Measurements from ENCODE around the gene CYB5A. TPM values are rescaled to one million over a fixed set of nuclear protein-coding genes. Genes with fewer than 3 reads are reported as not detected.
"Not testable (repeated sequence)": the region's sequence is repeated elsewhere in the genome, so short reads cannot be mapped to it uniquely, and the experiment has no call there.

CYB5A gene
- total RNA-seq, 1 donor from 2014 or later = 105 TPM

DNA sequence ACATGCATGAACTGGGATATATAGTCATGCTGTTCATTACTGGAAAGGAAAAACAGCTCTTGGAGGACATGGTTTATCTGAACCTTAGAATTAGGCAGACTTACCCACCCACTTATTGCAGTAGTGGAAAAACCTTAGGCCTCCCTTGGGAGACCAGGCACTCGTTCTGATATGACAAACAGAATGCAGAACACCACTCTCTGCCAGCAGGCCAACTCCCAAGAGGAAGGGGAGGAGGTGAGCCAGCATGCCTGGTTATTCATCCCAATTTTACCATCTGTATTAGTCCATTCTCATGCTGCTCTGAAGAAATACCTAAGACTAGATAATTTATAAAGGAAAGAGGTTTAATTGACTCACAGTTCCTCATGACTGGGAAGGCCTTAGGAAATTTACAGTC lies 41.3 kb upstream of the CYB5A start:
- no peak for DNase-seq
- Histone ChIP-seq H3K4me3 (no peak overlapping the region), H3K36me3 (no peaks in the 10 kb centered on the region), H3K27ac (replicated peaks) (no peak overlapping the region), H3K4me1 (no peaks in the 10 kb centered on the region), H3K9me3 (replicated peaks) (no peaks in the 10 kb centered on the region), H3K27me3 (ENCODE audit: low read depth) (no peaks in the 10 kb centered on the region)
- TF ChIP-seq CTCF (IDR thresholded peaks at IDR 0.05; ENCODE audit: borderline replicate concordance) = no peak
- intact Hi-C loops (cut with micrococcal nuclease) = no loop called here

GRCh38 chr18:74331404-74331803 lies 39.6 kb upstream of the CYB5A start:
- intact Hi-C loops (cut with micrococcal nuclease) = no loop called here
- no peaks in the 10 kb centered on the region for H3K27me3 ChIP-seq (ENCODE audit: low read depth)

DNA sequence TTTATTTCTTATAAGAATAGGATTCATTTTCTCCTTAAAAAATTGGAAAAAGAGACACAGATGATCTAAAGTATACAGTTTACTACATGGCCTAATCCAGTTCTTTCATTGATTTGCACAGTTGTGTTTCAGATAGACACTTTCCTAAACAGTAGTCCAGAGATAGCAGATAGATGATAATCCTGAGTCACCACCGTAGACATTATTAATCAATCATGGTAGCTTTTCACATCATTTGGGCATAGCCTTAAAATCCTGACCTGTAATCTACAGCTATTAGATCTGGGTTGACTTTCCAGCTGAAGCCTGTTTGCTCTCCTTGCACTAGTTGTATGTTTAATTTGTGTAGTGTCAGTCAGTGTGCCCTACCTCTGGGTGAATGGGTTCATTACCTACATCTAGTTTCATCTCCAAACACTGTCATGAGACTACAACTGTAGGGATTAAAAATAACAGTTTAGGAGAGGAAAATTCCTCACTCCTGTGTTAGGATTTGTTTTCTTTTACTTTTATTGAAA lies 38.0 kb upstream of the CYB5A start:
- DNase-seq = no peak
- Histone ChIP-seq H3K4me1 (no peaks in the 10 kb centered on the region), H3K27ac (replicated peaks) (no peak overlapping the region), H3K4me3 (no peak overlapping the region), H3K27me3 (ENCODE audit: low read depth) (no peaks in the 10 kb centered on the region), H3K9me3 (replicated peaks) (no peaks in the 10 kb centered on the region), H3K36me3 (no peaks in the 10 kb centered on the region)
- intact Hi-C loops (cut with micrococcal nuclease) = no loop called here
- no peak for TF ChIP-seq CTCF (IDR thresholded peaks at IDR 0.05; ENCODE audit: borderline replicate concordance)

More at GRCh38 chr18:74331404-74331803, 39.6 kb upstream of the CYB5A start:
- no peaks in the 10 kb centered on the region for H3K4me1 ChIP-seq
- H3K36me3 ChIP-seq = no peaks in the 10 kb centered on the region
- no peak overlapping the region for H3K4me3 ChIP-seq
- no peak for DNase-seq
- no peak overlapping the region for H3K27ac ChIP-seq (replicated peaks)
- no peaks in the 10 kb centered on the region for H3K9me3 ChIP-seq (replicated peaks)
- peak; percentile 59 for TF ChIP-seq CTCF (IDR thresholded peaks at IDR 0.05; ENCODE audit: borderline replicate concordance)

- no peaks in the 10 kb centered on the region for H3K36me3 ChIP-seq
- no peak for DNase-seq
- H3K4me1 ChIP-seq = no peaks in the 10 kb centered on the region
- H3K9me3 ChIP-seq (replicated peaks) = no peaks in the 10 kb centered on the region
- no peak for TF ChIP-seq CTCF (IDR thresholded peaks at IDR 0.05; ENCODE audit: borderline replicate concordance)
- no peak overlapping the region for H3K4me3 ChIP-seq
- H3K27ac ChIP-seq (replicated peaks) = no peak overlapping the region
- H3K27me3 ChIP-seq (ENCODE audit: low read depth) = no peaks in the 10 kb centered on the region
- intact Hi-C loops (cut with micrococcal nuclease) = no loop called here
Measured at GRCh38 chr18:74328206-74328605, 36.4 kb upstream of the CYB5A start.

- H3K4me3 ChIP-seq; H3K36me3 ChIP-seq; H3K9me3 ChIP-seq (replicated peaks); intact Hi-C loops (cut with micrococcal nuclease); H3K27me3 ChIP-seq (ENCODE audit: low read depth); H3K4me1 ChIP-seq; DNase-seq; H3K27ac ChIP-seq (replicated peaks): not testable (repeated sequence)
Measured at GRCh38 chr18:74326791-74327190, 35.0 kb upstream of the CYB5A start.

GRCh38 chr18:74326231-74326630 lies 34.5 kb upstream of the CYB5A start:
- DNase-seq = no peak
- H3K9me3 ChIP-seq (replicated peaks) = no peaks in the 10 kb centered on the region
- intact Hi-C loops (cut with micrococcal nuclease) = no loop called here
- no peak for TF ChIP-seq CTCF (IDR thresholded peaks at IDR 0.05; ENCODE audit: borderline replicate concordance)
- no peaks in the 10 kb centered on the region for H3K4me1 ChIP-seq
- no peaks in the 10 kb centered on the region for H3K36me3 ChIP-seq
- H3K4me3 ChIP-seq = no peak overlapping the region
- no peak overlapping the region for H3K27ac ChIP-seq (replicated peaks)
- no peaks in the 10 kb centered on the region for H3K27me3 ChIP-seq (ENCODE audit: low read depth)
